ENCODE measurements around the gene UCHL3. TPM values are rescaled to one million over a fixed set of nuclear protein-coding genes. Genes with fewer than 3 reads are reported as not detected.

The UCHL3 gene
- total RNA-seq, 4 donors from 2014 or later: 24.9 to 48.5 (median 38.8) TPM

DNA sequence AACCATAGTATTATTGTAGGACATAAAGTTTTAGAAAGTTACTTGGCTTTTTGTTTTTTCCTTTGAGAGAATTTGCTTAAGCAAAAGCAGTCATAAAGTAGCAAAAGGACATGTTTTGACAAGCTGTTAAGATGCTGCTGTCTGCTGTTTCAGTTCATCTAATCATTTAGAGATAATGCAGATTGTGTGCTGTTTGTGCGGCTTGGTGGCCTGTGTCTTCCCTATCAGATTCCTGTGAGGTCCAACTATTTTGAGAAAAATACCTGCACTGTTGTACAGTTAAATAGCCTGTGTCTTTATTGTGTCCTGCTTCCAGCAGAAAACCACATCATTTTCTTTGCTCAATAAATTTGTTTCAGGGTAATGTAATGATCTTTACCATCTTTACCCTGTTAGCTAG is 20.0 kb downstream of the UCHL3 start:
- Histone ChIP-seq H3K4me3 (no peak overlapping the region), H3K36me3 (peaks cover 39% of the 10 kb centered on the region), H3K27ac (no peak overlapping the region), H3K9me3 (no peaks in the 10 kb centered on the region), H3K27me3 (no peaks in the 10 kb centered on the region), H3K4me1 (no peaks in the 10 kb centered on the region)
- no peak for DNase-seq (ENCODE audit: low spot score in 2 of 2)
- TF ChIP-seq POLR2AphosphoS5 (IDR thresholded peaks at IDR 0.05) (no peak), POLR2A (IDR thresholded peaks at IDR 0.05) (no peak), EP300 (IDR thresholded peaks at IDR 0.05) (no peak)
- TF ChIP-seq, protein P1, sequence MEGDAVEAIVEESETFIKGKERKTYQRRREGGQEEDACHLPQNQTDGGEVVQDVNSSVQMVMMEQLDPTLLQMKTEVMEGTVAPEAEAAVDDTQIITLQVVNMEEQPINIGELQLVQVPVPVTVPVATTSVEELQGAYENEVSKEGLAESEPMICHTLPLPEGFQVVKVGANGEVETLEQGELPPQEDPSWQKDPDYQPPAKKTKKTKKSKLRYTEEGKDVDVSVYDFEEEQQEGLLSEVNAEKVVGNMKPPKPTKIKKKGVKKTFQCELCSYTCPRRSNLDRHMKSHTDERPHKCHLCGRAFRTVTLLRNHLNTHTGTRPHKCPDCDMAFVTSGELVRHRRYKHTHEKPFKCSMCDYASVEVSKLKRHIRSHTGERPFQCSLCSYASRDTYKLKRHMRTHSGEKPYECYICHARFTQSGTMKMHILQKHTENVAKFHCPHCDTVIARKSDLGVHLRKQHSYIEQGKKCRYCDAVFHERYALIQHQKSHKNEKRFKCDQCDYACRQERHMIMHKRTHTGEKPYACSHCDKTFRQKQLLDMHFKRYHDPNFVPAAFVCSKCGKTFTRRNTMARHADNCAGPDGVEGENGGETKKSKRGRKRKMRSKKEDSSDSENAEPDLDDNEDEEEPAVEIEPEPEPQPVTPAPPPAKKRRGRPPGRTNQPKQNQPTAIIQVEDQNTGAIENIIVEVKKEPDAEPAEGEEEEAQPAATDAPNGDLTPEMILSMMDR (IDR thresholded peaks at IDR 0.05): no peak
- 67% methylated on average over 1 of the region's 1 CpG for WGBS

DNA sequence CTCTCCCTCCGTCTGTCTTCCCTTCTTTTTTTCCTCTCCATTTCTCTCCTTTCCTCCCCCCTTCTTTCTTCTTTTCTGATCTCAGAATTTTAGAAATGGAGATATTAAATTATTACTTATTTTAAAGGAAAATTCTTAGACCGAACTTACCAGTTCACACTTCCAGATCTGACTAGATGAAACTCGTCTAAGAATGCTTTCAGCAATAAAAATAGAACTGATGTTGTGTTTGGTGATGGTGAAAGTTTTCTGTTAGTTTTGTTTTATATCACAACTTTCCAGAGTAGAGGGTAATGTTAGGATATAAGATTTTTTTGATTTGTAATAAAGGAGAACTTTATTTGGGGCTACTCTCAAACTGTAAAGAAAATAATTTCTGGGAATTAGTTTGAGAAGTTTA is 29.9 kb downstream of the UCHL3 start:
- TF ChIP-seq, protein P1 (IDR thresholded peaks at IDR 0.05): no peak
- TF ChIP-seq POLR2A (IDR thresholded peaks at IDR 0.05): no peak
- TF ChIP-seq EP300 (IDR thresholded peaks at IDR 0.05): no peak
- no peak for TF ChIP-seq POLR2AphosphoS5 (IDR thresholded peaks at IDR 0.05)
- Histone ChIP-seq H3K4me1 (no peaks in the 10 kb centered on the region), H3K9me3 (no peaks in the 10 kb centered on the region), H3K27ac (no peak overlapping the region), H3K36me3 (peaks cover 17% of the 10 kb centered on the region), H3K27me3 (no peaks in the 10 kb centered on the region), H3K4me3 (no peak overlapping the region)
- 76% methylated on average over 3 of the region's 3 CpGs for WGBS
- DNase-seq (ENCODE audit: low spot score in 2 of 2): no peak

DNA sequence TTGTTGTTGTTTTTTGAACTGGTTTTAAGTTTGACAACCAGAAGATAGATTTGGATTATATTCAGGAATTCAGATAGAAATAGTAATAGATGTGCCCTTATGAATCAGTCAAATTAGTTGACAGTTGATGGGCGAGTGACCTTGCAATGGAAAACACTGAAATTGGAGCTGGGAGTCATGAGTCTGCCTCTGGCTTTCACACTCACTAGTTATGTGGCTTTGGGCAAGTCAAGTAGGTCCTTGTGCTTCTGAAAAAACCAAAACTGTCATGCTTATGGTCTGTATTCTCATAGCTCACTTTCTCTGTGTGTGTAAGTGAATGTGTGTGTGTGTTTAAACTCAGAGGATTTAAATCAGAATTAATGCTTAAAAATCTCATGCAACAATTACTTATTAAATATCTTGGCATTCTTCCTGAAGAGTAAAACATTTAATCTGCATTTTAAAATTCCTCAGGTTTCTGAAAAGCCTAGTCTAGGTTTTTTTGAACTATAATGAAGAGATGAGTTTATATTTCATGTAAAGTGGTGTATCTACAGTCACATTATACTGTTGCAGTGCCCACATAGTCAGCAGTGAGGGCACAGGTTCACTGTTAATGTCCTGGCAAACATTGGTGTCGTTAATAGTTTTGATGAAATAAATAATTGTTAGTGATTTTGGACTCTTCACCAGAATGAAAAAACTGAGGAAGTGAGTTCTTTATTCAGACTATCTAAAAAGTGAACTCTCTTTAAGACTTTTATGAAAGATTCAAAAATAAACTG is 32.5 kb downstream of the UCHL3 start:
- Histone ChIP-seq H3K27ac (no peak overlapping the region), H3K36me3 (peaks cover 8% of the 10 kb centered on the region), H3K27me3 (no peaks in the 10 kb centered on the region), H3K4me1 (no peaks in the 10 kb centered on the region), H3K4me3 (no peak overlapping the region), H3K9me3 (no peaks in the 10 kb centered on the region)
- TF ChIP-seq, protein P1 (IDR thresholded peaks at IDR 0.05): no peak
- WGBS: 85% methylated on average over 2 of the region's 2 CpGs
- DNase-seq (ENCODE audit: low spot score in 2 of 2): no peak

DNA sequence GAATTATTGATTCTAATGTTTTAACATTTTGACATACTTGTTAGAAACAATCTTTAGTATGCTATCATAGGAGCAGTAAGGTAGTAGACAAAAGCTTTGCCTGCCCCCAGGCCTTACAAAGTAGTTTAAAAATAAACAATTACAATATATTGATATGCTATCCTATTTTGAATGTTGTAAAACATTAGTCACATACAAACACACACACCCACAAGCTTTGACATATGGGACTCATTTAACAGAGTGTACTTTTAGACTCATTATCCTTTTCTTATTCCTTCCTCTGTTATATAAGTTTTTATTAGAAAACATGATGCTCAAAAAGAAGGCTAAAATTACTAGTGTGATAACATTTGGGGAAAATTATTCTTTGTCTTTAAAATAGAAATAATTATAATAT is 33.5 kb downstream of the UCHL3 start:
- DNase-seq (ENCODE audit: low spot score in 2 of 2): no peak
- H3K27ac ChIP-seq: no peak overlapping the region
- no peaks in the 10 kb centered on the region for H3K4me1 ChIP-seq
- TF ChIP-seq EP300 (IDR thresholded peaks at IDR 0.05): no peak
- no peak for TF ChIP-seq POLR2A (IDR thresholded peaks at IDR 0.05)
- TF ChIP-seq, protein P1 (IDR thresholded peaks at IDR 0.05): no peak
- TF ChIP-seq POLR2AphosphoS5 (IDR thresholded peaks at IDR 0.05): no peak
- no peaks in the 10 kb centered on the region for H3K9me3 ChIP-seq
- no peak overlapping the region for H3K4me3 ChIP-seq
- H3K36me3 ChIP-seq: peaks cover 12% of the 10 kb centered on the region
- no peaks in the 10 kb centered on the region for H3K27me3 ChIP-seq

DNA sequence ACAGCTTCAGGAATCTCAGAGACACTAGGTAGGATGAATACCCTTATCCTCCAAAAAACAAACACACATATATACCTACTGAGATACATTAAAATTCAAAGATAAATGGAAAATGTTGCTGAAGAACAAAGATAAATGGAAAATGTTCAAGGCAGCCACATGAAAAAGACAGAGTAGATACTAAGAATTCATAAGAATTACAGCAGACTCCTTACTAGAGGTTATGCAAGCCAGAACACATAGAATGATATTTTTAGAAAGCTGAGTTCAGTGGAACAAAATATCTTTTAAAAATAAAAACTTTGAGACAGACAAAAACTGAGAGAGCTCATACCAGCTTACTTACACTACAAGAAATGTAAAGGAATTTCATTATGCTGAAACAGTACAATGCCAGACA is 35.6 kb downstream of the UCHL3 start:
- H3K9me3 ChIP-seq: no peaks in the 10 kb centered on the region
- H3K36me3 ChIP-seq: peaks cover 17% of the 10 kb centered on the region
- no peak overlapping the region for H3K27ac ChIP-seq
- no peak for DNase-seq (ENCODE audit: low spot score in 2 of 2)
- TF ChIP-seq EP300 (IDR thresholded peaks at IDR 0.05) (no peak), POLR2AphosphoS5 (IDR thresholded peaks at IDR 0.05) (no peak), POLR2A (IDR thresholded peaks at IDR 0.05) (no peak)
- TF ChIP-seq, protein P1 (IDR thresholded peaks at IDR 0.05): no peak
- H3K27me3 ChIP-seq: no peaks in the 10 kb centered on the region
- no peak overlapping the region for H3K4me3 ChIP-seq
- H3K4me1 ChIP-seq: no peaks in the 10 kb centered on the region

All from suprapubic skin (tissue), 4 donors.